Endodermal cell (in vitro differentiated cells): ENCODE results near the gene CEP85. TPM values are rescaled to one million over a fixed set of nuclear protein-coding genes. Genes with fewer than 3 reads are reported as not detected.

Experiments used
- DNase-seq: peaks from one replicate; pipeline ENCODE4 v3.0.0-alpha.2; 2017
- H3K27ac ChIP-seq: 2 replicates; pipeline ENCODE4 v1.5.1; 2013; ENCODE audit warnings: mild to moderate bottlenecking, low read depth, low read length, moderate library complexity
- H3K27me3 ChIP-seq: 2 replicates; pipeline ENCODE4 v1.6.1; 2013; ENCODE audit warnings: mild to moderate bottlenecking, low read length, moderate library complexity; ENCODE audit not compliant: insufficient read depth, control insufficient read depth, poor library complexity, severe bottlenecking
- H3K36me3 ChIP-seq: 2 replicates; pipeline ENCODE4 v1.7.0; 2013; ENCODE audit warnings: mild to moderate bottlenecking, low read length, moderate library complexity; ENCODE audit not compliant: control insufficient read depth, insufficient read depth
- H3K4me1 ChIP-seq: one replicate; pipeline ENCODE4 v1.7.0; 2013; ENCODE audit warnings: low read length; ENCODE audit not compliant: control insufficient read depth, insufficient read depth
- H3K4me3 ChIP-seq: 2 replicates; pipeline ENCODE4 v1.5.1; 2013; ENCODE audit warnings: mild to moderate bottlenecking, low read length, moderate library complexity
- H3K9ac ChIP-seq: 2 replicates; pipeline ENCODE4 v1.6.1; 2013; ENCODE audit warnings: mild to moderate bottlenecking, low read length, moderate library complexity; ENCODE audit not compliant: poor library complexity, severe bottlenecking; ENCODE audit errors: extremely low read depth
- H3K9me3 ChIP-seq: 2 replicates; pipeline ENCODE4 v1.6.1; 2013; ENCODE audit warnings: mild to moderate bottlenecking, low read length, moderate library complexity; ENCODE audit not compliant: control insufficient read depth
- H3K27ac Mint-ChIP-seq: 2 replicates; pipeline ENCODE4 v1.8.0; 2020; ENCODE audit warnings: mixed read lengths
- H3K27me3 Mint-ChIP-seq: 2 replicates; pipeline ENCODE4 v1.8.0; 2021; ENCODE audit warnings: mild to moderate bottlenecking, mixed read lengths; ENCODE audit not compliant: insufficient read depth
- H3K36me3 Mint-ChIP-seq: 2 replicates; pipeline ENCODE4 v1.8.0; 2020; ENCODE audit warnings: low read depth, mixed read lengths
- H3K4me1 Mint-ChIP-seq: 2 replicates; pipeline ENCODE4 v1.8.0; 2020; ENCODE audit warnings: mixed read lengths
- H3K4me3 Mint-ChIP-seq: 2 replicates; pipeline ENCODE4 v1.8.0; 2020; ENCODE audit warnings: mild to moderate bottlenecking, moderate library complexity, mixed read lengths
- H3K9me3 Mint-ChIP-seq: 2 replicates; pipeline ENCODE4 v1.8.0; 2020; ENCODE audit warnings: mild to moderate bottlenecking, mixed read lengths
- CTCF ChIP-seq: fragments of 200-600 bp; sonication (generic); conservative IDR thresholded peaks from 2 replicates; pipeline ENCODE4 v1.5.0; 2021; ENCODE audit warnings: antibody characterized with exemption, mild to moderate bottlenecking
- WGBS, 2 experiments: methylation state at CpG; one replicate each; pipeline versions ENCODE4 v1.1.5 to v1.1.7; 2013; ENCODE audit warnings: missing lambda C conversion rate in 2 of 2, mixed read lengths in 1 of 2; ENCODE audit not compliant: insufficient coverage in 1 of 2, insufficient read length in 1 of 2; 5-methylcytosine and 5-hydroxymethylcytosine counted together
- total RNA-seq, 2 donors: library from RNA; stranded (reverse); fragmentation: NEBNext Ultra II Directional in 1 of 2; extraction: Animal tissue kit (Norgen Biotek cat#: 25700) in 1 of 2; gene quantifications; 2 replicates in 1 of 2; 3 replicates in 1 of 2; pipeline ENCODE4 v1.2.1, GENCODE V29; 2021

Gene CEP85
- total RNA-seq, 2 donors from 2014 or later, result 25.6 to 43.6 TPM

- Mint-ChIP-seq H3K36me3 (peaks cover 37% of the 10 kb centered on the region), H3K4me3 (peak within 1 kb of the TSS; percentile 76), H3K4me1 (peaks cover 31% of the 10 kb centered on the region), H3K27me3 (no peaks in the 10 kb centered on the region), H3K27ac (peak within 1 kb of the TSS; percentile 97), H3K9me3 (no peaks in the 10 kb centered on the region)
- 0 to 3% methylated on average over 18 to 66 of the region's 66 CpGs for WGBS, 2 experiments
- Histone ChIP-seq H3K27me3 (no peaks in the 10 kb centered on the region), H3K27ac (peak within 1 kb of the TSS; percentile 73), H3K9ac (peak within 1 kb of the TSS; percentile 56), H3K4me1 (peaks cover 14% of the 10 kb centered on the region), H3K9me3 (no peaks in the 10 kb centered on the region), H3K4me3 (peak within 1 kb of the TSS; percentile 86), H3K36me3 (peaks cover 37% of the 10 kb centered on the region)
- TF ChIP-seq CTCF, result peak; percentile 67
- DNase-seq, result peak; percentile 93
These were observed 45.7 kb downstream of the CEP85 start, which contains the start of gene SH3BGRL3 for GRCh38 chr1:26279456-26280332. TSS of gene SH3BGRL3 (plus strand) at chr1:26280086. CDS start at chr1:26280156, 70 bp downstream.

GRCh38 chr1:26280333-26281042, 46.5 kb downstream of the CEP85 start:
- no peaks in the 10 kb centered on the region for H3K27me3 ChIP-seq
- peak overlapping the region; percentile 56 for H3K9ac ChIP-seq
- H3K9me3 ChIP-seq, result no peaks in the 10 kb centered on the region
- DNase-seq, result peak; percentile 61
- H3K4me1 ChIP-seq, result peaks cover 14% of the 10 kb centered on the region
- peak overlapping the region; percentile 86 for H3K4me3 ChIP-seq
- no peaks in the 10 kb centered on the region for H3K9me3 Mint-ChIP-seq
- no peak for TF ChIP-seq CTCF
- no peaks in the 10 kb centered on the region for H3K27me3 Mint-ChIP-seq
- peak overlapping the region; percentile 85 for H3K27ac Mint-ChIP-seq
- peak overlapping the region; percentile 76 for H3K4me3 Mint-ChIP-seq
- WGBS, 2 experiments, result 0 to 35% methylated on average over 5 to 20 of the region's 20 CpGs
- H3K36me3 Mint-ChIP-seq, result peaks cover 31% of the 10 kb centered on the region
- H3K36me3 ChIP-seq, result peaks cover 33% of the 10 kb centered on the region
- peaks cover 35% of the 10 kb centered on the region for H3K4me1 Mint-ChIP-seq
- H3K27ac ChIP-seq, result peak overlapping the region; percentile 73

GRCh38 chr1:26281091-26281958, 47.3 kb downstream of the CEP85 start:
- peaks cover 28% of the 10 kb centered on the region for H3K36me3 ChIP-seq
- H3K4me3 ChIP-seq, result peak overlapping the region; percentile 86
- no peak for DNase-seq
- peaks cover 14% of the 10 kb centered on the region for H3K4me1 ChIP-seq
- H3K27ac Mint-ChIP-seq, result peak overlapping the region; percentile 87
- 80 to 97% methylated on average over 5 of the region's 5 CpGs for WGBS, 2 experiments
- no peak overlapping the region for H3K9ac ChIP-seq
- peak overlapping the region; percentile 86 for H3K27ac ChIP-seq
- H3K9me3 Mint-ChIP-seq, result no peaks in the 10 kb centered on the region
- H3K36me3 Mint-ChIP-seq, result peaks cover 24% of the 10 kb centered on the region
- no peaks in the 10 kb centered on the region for H3K27me3 ChIP-seq
- peak overlapping the region; percentile 76 for H3K4me3 Mint-ChIP-seq
- H3K4me1 Mint-ChIP-seq, result peaks cover 31% of the 10 kb centered on the region
- TF ChIP-seq CTCF, result no peak
- H3K9me3 ChIP-seq, result no peaks in the 10 kb centered on the region
- no peaks in the 10 kb centered on the region for H3K27me3 Mint-ChIP-seq
